Measurements from ENCODE around the gene HPS5. TPM values are rescaled to one million over a fixed set of nuclear protein-coding genes. Genes with fewer than 3 reads are reported as not detected.

The HPS5 gene
- total RNA-seq, 1 experiment from 2014 or later: 15.4 TPM

DNA sequence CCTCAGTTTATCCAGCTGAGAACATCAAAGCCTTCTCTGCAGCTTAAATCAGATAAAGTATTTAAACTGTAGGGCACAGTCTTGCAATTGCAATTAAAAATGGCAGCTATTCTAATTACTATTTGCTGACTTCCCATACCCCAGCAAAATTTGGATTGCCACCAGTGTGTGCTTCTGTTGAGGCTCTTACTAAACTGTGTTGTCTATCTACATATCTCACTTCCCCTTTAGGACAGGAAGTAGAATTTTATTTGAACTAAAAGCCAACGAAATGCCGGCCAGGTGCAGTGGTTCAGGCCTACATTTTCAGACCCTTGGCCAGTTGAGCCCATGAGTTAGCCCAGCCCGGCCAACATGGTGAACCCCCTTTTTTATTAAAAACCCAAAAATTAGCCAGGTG lies 92.4 kb downstream of the HPS5 start:
- no peaks in the 10 kb centered on the region for H3K36me3 Mint-ChIP-seq (ENCODE audit: insufficient read depth in 1 of 3, low read depth in 3 of 3)
- H2BK12ac ChIP-seq (ENCODE audit: insufficient read length, low read depth, low read length): no peak overlapping the region
- H3K4me2 ChIP-seq (ENCODE audit: insufficient read depth, insufficient read length, low read length): no peak overlapping the region
- H2BK15ac ChIP-seq (ENCODE audit: low read depth, low read length): no peak overlapping the region
- no peaks in the 10 kb centered on the region for H3K27me3 ChIP-seq (ENCODE audit: insufficient read depth, low read length)
- H3K4me1 Mint-ChIP-seq: no peaks in the 10 kb centered on the region
- H4K8ac ChIP-seq (replicated peaks; ENCODE audit: insufficient read length, low read depth, low read length): no peak overlapping the region
- no peak overlapping the region for H3K9ac ChIP-seq (ENCODE audit: extremely low read depth, insufficient read length, low read length)
- H3K23ac ChIP-seq (ENCODE audit: insufficient read length, low read depth, low read length): no peak overlapping the region
- H2BK20ac ChIP-seq (ENCODE audit: low read depth, low read length, poor library complexity, severe bottlenecking): no peak overlapping the region
- H2BK5ac ChIP-seq (ENCODE audit: insufficient read length, low read length): no peak overlapping the region
- no peak overlapping the region for H3K14ac ChIP-seq (ENCODE audit: insufficient read depth, low read length)
- H3K56ac ChIP-seq (ENCODE audit: insufficient read length, low read depth, low read length): no peak overlapping the region
- no peak overlapping the region for H2AK5ac ChIP-seq (ENCODE audit: insufficient read length, low read length)
- H3K27ac ChIP-seq (ENCODE audit: insufficient read length, low read depth, low read length): no peak overlapping the region
- no peak overlapping the region for H2BK120ac ChIP-seq (ENCODE audit: low read depth, low read length, poor library complexity, severe bottlenecking)
- no peak overlapping the region for H2AFZ ChIP-seq (ENCODE audit: low read length)
- WGBS (ENCODE audit: extremely low coverage, insufficient read length, low lambda C conversion rate): no CpG with 5 or more reads among the region's 3 CpGs
- no peaks in the 10 kb centered on the region for H3K9me3 Mint-ChIP-seq
- no peaks in the 10 kb centered on the region for H3K23me2 ChIP-seq (ENCODE audit: insufficient read length, low read depth, low read length, poor library complexity, severe bottlenecking)
- H3K4me3 Mint-ChIP-seq: no peak overlapping the region
- H3K27me3 Mint-ChIP-seq (ENCODE audit: low read depth): peaks cover 7% of the 10 kb centered on the region
- no peaks in the 10 kb centered on the region for H4K20me1 ChIP-seq (ENCODE audit: control insufficient read depth, insufficient read depth, insufficient read length)
- no peak overlapping the region for H3T11ph ChIP-seq (ENCODE audit: low read length)
- no peak overlapping the region for H3K27ac Mint-ChIP-seq
- no peaks in the 10 kb centered on the region for H3K79me1 ChIP-seq (ENCODE audit: insufficient read depth, low read depth, low read length, poor library complexity, severe bottlenecking)
- no peak overlapping the region for H3K4ac ChIP-seq (ENCODE audit: low read depth, low read length)
- no peak for TF ChIP-seq CTCF (conservative IDR thresholded peaks at IDR 0.05)
- DNase-seq: no peak
- H3K79me2 ChIP-seq (ENCODE audit: insufficient read depth, low read length): no peaks in the 10 kb centered on the region
- H3K4me1 ChIP-seq (ENCODE audit: insufficient read depth, low read length): no peaks in the 10 kb centered on the region
- no peak overlapping the region for H4K5ac ChIP-seq (ENCODE audit: insufficient read length, low read depth, low read length)
- no peak overlapping the region for H3K18ac ChIP-seq (ENCODE audit: insufficient read length, low read depth, low read length)
- H4K91ac ChIP-seq (ENCODE audit: insufficient read length, low read depth, low read length): no peak overlapping the region
- no peaks in the 10 kb centered on the region for H3K9me3 ChIP-seq (ENCODE audit: control insufficient read depth, low read depth, low read length)

Other genes with a start within 250 kb of the HPS5 start
- 34.4 and 43.5 TPM in 2 replicates for gene SAAL1, start 216.1 kb downstream of the HPS5 start, total RNA-seq (2021)
- gene MRGPRX3, start 189.6 kb downstream of the HPS5 start, total RNA-seq (2021): not detected in 2 replicates
- gene MRGPRX4, start 149.3 kb downstream of the HPS5 start, total RNA-seq (2021): not detected in 2 replicates
- gene SAA4, start 85.3 kb downstream of the HPS5 start, total RNA-seq (2021): not detected in 2 replicates
- not detected in 2 replicates for gene SAA2, start 73.5 kb downstream of the HPS5 start, total RNA-seq (2021)
- gene SAA1, start 55.9 kb downstream of the HPS5 start, total RNA-seq (2021): not detected in 2 replicates
- gene GTF2H1, start 427 bp upstream of the HPS5 start, total RNA-seq (2021): 39.4 and 39.5 TPM in 2 replicates
- gene LDHA, start 72.4 kb upstream of the HPS5 start, total RNA-seq (2021): 717 and 720 TPM in 2 replicates
- 0.94 and 1.6 TPM in 2 replicates for gene LDHC, start 90.2 kb upstream of the HPS5 start, total RNA-seq (2021)
- gene LDHAL6A, start 133.7 kb upstream of the HPS5 start, total RNA-seq (2021): not detected in 2 replicates
- 48.1 and 50.3 TPM in 2 replicates for gene TSG101, start 204.8 kb upstream of the HPS5 start, total RNA-seq (2021)

Data from H9 (cell line).